Measurements from ENCODE around the gene MCM10. TPM values are rescaled to one million over a fixed set of nuclear protein-coding genes. Genes with fewer than 3 reads are reported as not detected.

The MCM10 gene
- total RNA-seq, 2 donors from 2014 or later: 38.2 to 44.8 TPM

DNA sequence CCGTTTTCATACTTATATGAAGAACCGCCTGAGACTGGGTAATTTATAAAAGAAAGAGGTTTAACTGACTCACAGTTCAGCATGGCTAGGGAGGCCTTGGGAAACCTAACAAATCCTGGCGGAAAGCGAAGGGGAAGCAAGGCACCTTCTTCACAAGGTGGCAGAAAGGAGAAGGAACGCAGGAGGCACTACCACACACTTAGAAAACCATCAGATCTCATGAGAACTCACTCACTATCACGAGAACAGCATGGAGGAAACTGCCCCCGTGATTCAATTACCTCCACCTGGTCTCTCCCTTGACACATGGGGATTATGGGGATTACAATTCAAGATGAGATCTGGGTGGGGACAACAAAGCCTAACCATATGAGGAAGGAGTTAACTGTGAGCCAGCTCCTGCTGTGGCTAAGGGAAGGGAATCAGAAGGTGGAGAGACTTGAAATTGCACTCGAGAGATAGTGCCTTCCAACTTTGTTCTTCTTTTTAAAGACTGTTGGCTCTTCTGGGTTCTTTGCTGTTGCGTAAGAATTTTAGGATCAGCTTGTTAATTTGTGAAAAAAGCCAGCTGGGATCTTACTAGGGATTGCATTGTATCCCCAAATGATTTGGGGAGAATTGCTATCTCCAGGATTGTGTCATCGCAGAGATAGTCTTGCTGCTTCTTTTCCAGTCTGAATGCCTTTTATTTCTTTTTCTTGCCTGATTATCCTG is 40.4 kb upstream of the MCM10 start:
- H3K27ac ChIP-seq (ENCODE audit: low read depth, low read length): no peak overlapping the region
- Mint-ChIP-seq H3K27ac (peak overlapping the region; percentile 85), H3K36me3 (ENCODE audit: low read depth) (peaks cover 68% of the 10 kb centered on the region), H3K4me3 (no peak overlapping the region), H3K27me3 (ENCODE audit: insufficient read depth) (no peaks in the 10 kb centered on the region), H3K4me1 (peaks cover 26% of the 10 kb centered on the region), H3K9me3 (peaks cover 12% of the 10 kb centered on the region)
- TF ChIP-seq, protein P1, sequence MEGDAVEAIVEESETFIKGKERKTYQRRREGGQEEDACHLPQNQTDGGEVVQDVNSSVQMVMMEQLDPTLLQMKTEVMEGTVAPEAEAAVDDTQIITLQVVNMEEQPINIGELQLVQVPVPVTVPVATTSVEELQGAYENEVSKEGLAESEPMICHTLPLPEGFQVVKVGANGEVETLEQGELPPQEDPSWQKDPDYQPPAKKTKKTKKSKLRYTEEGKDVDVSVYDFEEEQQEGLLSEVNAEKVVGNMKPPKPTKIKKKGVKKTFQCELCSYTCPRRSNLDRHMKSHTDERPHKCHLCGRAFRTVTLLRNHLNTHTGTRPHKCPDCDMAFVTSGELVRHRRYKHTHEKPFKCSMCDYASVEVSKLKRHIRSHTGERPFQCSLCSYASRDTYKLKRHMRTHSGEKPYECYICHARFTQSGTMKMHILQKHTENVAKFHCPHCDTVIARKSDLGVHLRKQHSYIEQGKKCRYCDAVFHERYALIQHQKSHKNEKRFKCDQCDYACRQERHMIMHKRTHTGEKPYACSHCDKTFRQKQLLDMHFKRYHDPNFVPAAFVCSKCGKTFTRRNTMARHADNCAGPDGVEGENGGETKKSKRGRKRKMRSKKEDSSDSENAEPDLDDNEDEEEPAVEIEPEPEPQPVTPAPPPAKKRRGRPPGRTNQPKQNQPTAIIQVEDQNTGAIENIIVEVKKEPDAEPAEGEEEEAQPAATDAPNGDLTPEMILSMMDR (conservative IDR thresholded peaks at IDR 0.05): no peak
- peaks cover 63% of the 10 kb centered on the region for H3K36me3 ChIP-seq (ENCODE audit: control insufficient read depth, insufficient read depth, low read length)
- H3K27me3 ChIP-seq (ENCODE audit: control insufficient read depth, insufficient read depth, low read length, poor library complexity, severe bottlenecking): no peaks in the 10 kb centered on the region
- no peak overlapping the region for H3K9ac ChIP-seq (ENCODE audit: extremely low read depth, low read length, poor library complexity, severe bottlenecking)
- H3K4me1 ChIP-seq (ENCODE audit: control insufficient read depth, insufficient read depth, low read length): peaks cover 9% of the 10 kb centered on the region
- peak; percentile 76 for DNase-seq
- 61 to 62% methylated on average over 3 to 10 of the region's 10 CpGs for WGBS, 2 experiments (ENCODE audit: insufficient coverage in 1 of 2, insufficient read length in 1 of 2)
- peaks cover 8% of the 10 kb centered on the region for H3K9me3 ChIP-seq (ENCODE audit: control insufficient read depth, low read length)
- H3K4me3 ChIP-seq (ENCODE audit: low read length): peak overlapping the region; percentile 39

DNA sequence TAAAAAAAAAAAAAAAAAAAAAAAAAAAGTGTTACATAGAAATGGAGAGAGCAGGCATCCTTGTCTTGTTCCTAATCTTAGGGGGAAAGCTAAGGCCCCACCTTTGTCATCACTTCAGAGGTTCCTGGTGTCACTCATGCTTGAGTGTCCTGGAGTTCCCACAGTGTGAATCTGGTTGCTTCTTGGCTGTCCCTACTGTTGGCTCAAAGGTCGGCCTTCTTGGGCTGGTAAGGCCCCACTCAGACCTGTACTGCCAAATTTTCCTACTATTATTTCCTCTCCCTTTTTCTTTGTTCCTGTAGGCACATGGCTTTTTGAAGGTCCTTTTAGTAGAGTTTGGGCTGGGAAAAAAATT is 39.9 kb upstream of the MCM10 start:
- Histone ChIP-seq H3K4me1 (ENCODE audit: control insufficient read depth, insufficient read depth, low read length) (peaks cover 9% of the 10 kb centered on the region), H3K9me3 (ENCODE audit: control insufficient read depth, low read length) (peaks cover 8% of the 10 kb centered on the region), H3K4me3 (ENCODE audit: low read length) (peak overlapping the region; percentile 39), H3K27ac (ENCODE audit: low read depth, low read length) (no peak overlapping the region), H3K9ac (ENCODE audit: extremely low read depth, low read length, poor library complexity, severe bottlenecking) (no peak overlapping the region), H3K27me3 (ENCODE audit: control insufficient read depth, insufficient read depth, low read length, poor library complexity, severe bottlenecking) (no peaks in the 10 kb centered on the region), H3K36me3 (ENCODE audit: control insufficient read depth, insufficient read depth, low read length) (peaks cover 61% of the 10 kb centered on the region)
- Mint-ChIP-seq H3K27me3 (ENCODE audit: insufficient read depth) (no peaks in the 10 kb centered on the region), H3K4me1 (peaks cover 22% of the 10 kb centered on the region), H3K27ac (peak overlapping the region; percentile 83), H3K36me3 (ENCODE audit: low read depth) (peaks cover 66% of the 10 kb centered on the region), H3K4me3 (no peak overlapping the region), H3K9me3 (peaks cover 12% of the 10 kb centered on the region)
- DNase-seq: no peak
- 91 to 100% methylated on average over 1 of the region's 1 CpG for WGBS, 2 experiments (ENCODE audit: insufficient coverage in 1 of 2, insufficient read length in 1 of 2)
- TF ChIP-seq, protein P1 (conservative IDR thresholded peaks at IDR 0.05): no peak

DNA sequence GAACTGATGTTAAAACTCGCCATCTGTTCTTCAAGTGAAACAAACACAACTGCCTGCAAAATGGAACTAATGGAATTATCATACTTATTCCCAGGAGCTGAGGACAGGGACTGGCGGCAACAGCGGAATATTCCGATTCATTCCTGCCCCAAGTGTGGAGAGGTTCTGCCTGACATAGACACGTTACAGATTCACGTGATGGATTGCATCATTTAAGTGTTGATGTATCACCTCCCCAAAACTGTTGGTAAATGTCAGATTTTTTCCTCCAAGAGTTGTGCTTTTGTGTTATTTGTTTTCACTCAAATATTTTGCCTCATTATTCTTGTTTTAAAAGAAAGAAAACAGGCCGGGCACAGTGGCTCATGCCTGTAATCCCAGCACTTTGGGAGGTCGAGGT is 24.7 kb upstream of the MCM10 start:
- Histone ChIP-seq H3K36me3 (ENCODE audit: control insufficient read depth, insufficient read depth, low read length) (peaks cover 60% of the 10 kb centered on the region), H3K4me1 (ENCODE audit: control insufficient read depth, insufficient read depth, low read length) (no peaks in the 10 kb centered on the region), H3K27ac (ENCODE audit: low read depth, low read length) (no peak overlapping the region), H3K9ac (ENCODE audit: extremely low read depth, low read length, poor library complexity, severe bottlenecking) (no peak overlapping the region), H3K4me3 (ENCODE audit: low read length) (no peak overlapping the region), H3K27me3 (ENCODE audit: control insufficient read depth, insufficient read depth, low read length, poor library complexity, severe bottlenecking) (no peaks in the 10 kb centered on the region), H3K9me3 (ENCODE audit: control insufficient read depth, low read length) (no peaks in the 10 kb centered on the region)
- H3K4me1 Mint-ChIP-seq: no peaks in the 10 kb centered on the region
- H3K9me3 Mint-ChIP-seq: no peaks in the 10 kb centered on the region
- H3K4me3 Mint-ChIP-seq: no peak overlapping the region
- H3K27ac Mint-ChIP-seq: no peak overlapping the region
- no peak for DNase-seq
- 95 to 98% methylated on average over 7 to 8 of the region's 8 CpGs for WGBS, 2 experiments (ENCODE audit: insufficient coverage in 1 of 2, insufficient read length in 1 of 2)
- H3K36me3 Mint-ChIP-seq (ENCODE audit: low read depth): peaks cover 45% of the 10 kb centered on the region
- no peaks in the 10 kb centered on the region for H3K27me3 Mint-ChIP-seq (ENCODE audit: insufficient read depth)
- TF ChIP-seq, protein P1 (conservative IDR thresholded peaks at IDR 0.05): no peak
